BE2C (cell line): ENCODE results near the gene ANO2.

Source experiments
- DNase-seq: peaks from one replicate; pipeline ENCODE4 v3.0.0-alpha.2; 2020
- H3K27me3 ChIP-seq: fragments of 250-450 bp; sonication (Bioruptor Pico); 2 replicates; pipeline ENCODE4 v1.5.1; 2020; ENCODE audit warnings: mild to moderate bottlenecking
- H3K36me3 ChIP-seq: fragments of 250-450 bp; sonication (Bioruptor Pico); 2 replicates; pipeline ENCODE4 v1.5.1; 2020; ENCODE audit warnings: mild to moderate bottlenecking
- H3K4me1 ChIP-seq: fragments of 250-450 bp; sonication (Bioruptor Pico); 2 replicates; pipeline ENCODE4 v1.5.1; 2020
- H3K4me3 ChIP-seq: 2 replicates; pipeline ENCODE4 v1.5.1; 2011; ENCODE audit warnings: low read depth, low read length
- H3K9me3 ChIP-seq: fragments of 250-450 bp; sonication (Bioruptor Pico); 2 replicates; pipeline ENCODE4 v1.5.1; 2020
- TF ChIP-seq, protein P1 (sequence below): IDR thresholded peaks from 2 replicates; pipeline ENCODE4 v1.5.1; 2012; ENCODE audit warnings: mild to moderate bottlenecking, low read depth, low read length

Gene ANO2

DNA sequence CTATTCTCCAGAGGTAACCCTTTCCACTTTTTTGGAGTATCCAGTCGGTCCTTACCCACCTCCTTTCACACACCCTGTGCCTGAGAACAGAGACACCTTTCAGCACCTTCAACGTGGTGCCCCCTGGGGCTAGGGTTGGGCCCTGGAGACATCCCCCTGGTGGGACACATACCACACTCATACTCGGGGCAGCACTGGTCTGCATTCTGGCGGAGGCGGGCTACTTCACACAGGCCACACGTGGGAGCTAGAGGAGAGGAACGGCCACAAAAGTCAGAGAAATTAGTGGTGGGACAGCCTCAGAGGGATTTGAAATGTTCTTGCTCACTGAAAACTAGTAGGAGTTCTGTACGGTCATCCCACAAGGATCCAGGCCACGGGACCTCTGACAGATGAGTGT, 39.8 kb upstream of the ANO2 start:
- DNase-seq: no peak
- H3K4me1 ChIP-seq: no peaks in the 10 kb centered on the region
- no peak overlapping the region for H3K4me3 ChIP-seq
- no peaks in the 10 kb centered on the region for H3K36me3 ChIP-seq
- H3K9me3 ChIP-seq: no peaks in the 10 kb centered on the region
- TF ChIP-seq, protein P1, sequence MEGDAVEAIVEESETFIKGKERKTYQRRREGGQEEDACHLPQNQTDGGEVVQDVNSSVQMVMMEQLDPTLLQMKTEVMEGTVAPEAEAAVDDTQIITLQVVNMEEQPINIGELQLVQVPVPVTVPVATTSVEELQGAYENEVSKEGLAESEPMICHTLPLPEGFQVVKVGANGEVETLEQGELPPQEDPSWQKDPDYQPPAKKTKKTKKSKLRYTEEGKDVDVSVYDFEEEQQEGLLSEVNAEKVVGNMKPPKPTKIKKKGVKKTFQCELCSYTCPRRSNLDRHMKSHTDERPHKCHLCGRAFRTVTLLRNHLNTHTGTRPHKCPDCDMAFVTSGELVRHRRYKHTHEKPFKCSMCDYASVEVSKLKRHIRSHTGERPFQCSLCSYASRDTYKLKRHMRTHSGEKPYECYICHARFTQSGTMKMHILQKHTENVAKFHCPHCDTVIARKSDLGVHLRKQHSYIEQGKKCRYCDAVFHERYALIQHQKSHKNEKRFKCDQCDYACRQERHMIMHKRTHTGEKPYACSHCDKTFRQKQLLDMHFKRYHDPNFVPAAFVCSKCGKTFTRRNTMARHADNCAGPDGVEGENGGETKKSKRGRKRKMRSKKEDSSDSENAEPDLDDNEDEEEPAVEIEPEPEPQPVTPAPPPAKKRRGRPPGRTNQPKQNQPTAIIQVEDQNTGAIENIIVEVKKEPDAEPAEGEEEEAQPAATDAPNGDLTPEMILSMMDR: no peak
- H3K27me3 ChIP-seq: peaks cover 21% of the 10 kb centered on the region

DNA sequence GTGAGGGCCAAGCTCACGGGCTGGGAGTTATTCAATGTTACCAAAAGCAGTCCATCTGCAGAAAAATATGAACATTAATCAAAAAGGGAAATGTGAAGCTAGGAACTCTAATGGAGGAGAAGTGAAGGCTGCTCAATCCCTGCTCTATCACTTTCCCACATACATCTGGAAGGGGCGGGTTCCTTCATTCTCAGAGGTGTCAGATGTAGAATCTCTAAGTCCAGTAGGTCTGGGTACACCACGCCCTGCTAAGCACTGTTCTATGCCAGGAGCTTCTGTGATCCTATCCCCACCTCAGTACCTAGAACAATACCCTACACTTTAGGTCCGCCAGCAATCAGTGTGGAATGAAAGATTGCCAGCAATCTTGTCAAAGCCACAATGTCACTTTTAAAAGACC, 37.0 kb upstream of the ANO2 start:
- DNase-seq: no peak

DNA sequence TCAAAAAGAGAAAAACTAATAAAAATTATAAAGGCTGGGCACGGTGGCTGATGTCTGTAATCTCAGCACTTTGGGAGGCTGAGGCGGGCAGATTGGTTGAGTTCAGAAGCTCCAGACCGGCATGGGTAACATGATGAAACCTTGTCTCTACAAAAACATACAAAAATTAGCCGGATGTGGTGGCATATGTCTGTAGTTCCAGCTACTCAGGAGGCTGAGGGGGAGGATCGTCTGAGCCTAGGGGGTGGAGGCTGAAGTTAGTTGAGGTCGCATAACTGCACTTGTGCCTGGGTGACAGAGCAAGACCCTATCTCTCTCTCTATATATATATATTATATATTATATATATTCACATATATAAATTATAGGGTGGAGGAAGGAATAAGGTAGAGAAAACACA, 32.5 kb upstream of the ANO2 start:
- DNase-seq: no peak
- Histone ChIP-seq H3K9me3 (no peaks in the 10 kb centered on the region), H3K36me3 (no peaks in the 10 kb centered on the region), H3K4me3 (no peak overlapping the region), H3K4me1 (no peaks in the 10 kb centered on the region), H3K27me3 (peaks cover 56% of the 10 kb centered on the region)
- TF ChIP-seq, protein P1: no peak

More for the DNA sequence above, 37.0 kb upstream of the ANO2 start:
- Histone ChIP-seq H3K9me3 (no peaks in the 10 kb centered on the region), H3K4me1 (no peaks in the 10 kb centered on the region), H3K36me3 (no peaks in the 10 kb centered on the region), H3K4me3 (no peak overlapping the region), H3K27me3 (peaks cover 31% of the 10 kb centered on the region)
- TF ChIP-seq, protein P1: no peak

DNA sequence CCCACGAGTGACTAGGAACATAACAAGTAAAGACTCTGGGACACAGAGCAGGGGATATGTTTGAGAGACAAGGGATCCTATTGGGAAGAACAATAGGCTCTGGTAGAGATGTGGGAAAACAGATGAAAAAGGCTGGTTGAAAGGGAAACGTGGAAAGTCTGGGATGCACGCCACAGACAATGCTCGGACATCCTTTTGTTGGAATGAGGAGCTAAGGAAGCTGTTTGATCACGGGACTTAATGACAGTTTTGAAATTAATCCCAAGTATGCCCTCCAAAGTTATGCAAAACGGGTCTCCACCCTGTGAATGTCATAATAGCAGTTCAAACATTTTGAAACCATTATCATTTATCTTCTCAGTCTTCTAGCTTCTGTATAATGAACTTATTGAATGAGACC, 31.7 kb upstream of the ANO2 start:
- TF ChIP-seq, protein P1: no peak
- Histone ChIP-seq H3K4me1 (no peaks in the 10 kb centered on the region), H3K27me3 (peaks cover 64% of the 10 kb centered on the region), H3K36me3 (no peaks in the 10 kb centered on the region), H3K9me3 (no peaks in the 10 kb centered on the region), H3K4me3 (no peak overlapping the region)
- no peak for DNase-seq

DNA sequence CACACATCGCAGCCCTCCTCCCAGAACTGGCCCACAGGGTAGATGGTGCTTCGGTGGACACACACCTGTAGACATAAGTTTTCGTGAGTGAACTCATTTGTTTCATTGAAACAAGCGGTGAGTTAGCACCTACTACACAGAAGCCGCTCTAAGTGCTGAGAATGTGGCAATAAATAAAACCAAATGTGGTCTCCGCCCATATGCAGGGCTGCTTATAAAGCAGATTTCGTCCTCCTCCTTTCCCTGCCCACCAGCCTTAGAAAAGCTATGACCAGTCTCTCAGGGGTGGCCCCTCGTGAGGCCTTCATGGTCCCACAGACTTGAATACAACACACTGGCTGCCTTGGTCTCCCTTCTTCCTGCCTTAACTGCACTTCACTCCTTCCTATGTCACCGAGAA, 31.1 kb upstream of the ANO2 start:
- no peaks in the 10 kb centered on the region for H3K4me1 ChIP-seq
- H3K9me3 ChIP-seq: no peaks in the 10 kb centered on the region
- DNase-seq: no peak
- TF ChIP-seq, protein P1: no peak
- H3K4me3 ChIP-seq: no peak overlapping the region
- no peaks in the 10 kb centered on the region for H3K36me3 ChIP-seq
- H3K27me3 ChIP-seq: peaks cover 70% of the 10 kb centered on the region

DNA sequence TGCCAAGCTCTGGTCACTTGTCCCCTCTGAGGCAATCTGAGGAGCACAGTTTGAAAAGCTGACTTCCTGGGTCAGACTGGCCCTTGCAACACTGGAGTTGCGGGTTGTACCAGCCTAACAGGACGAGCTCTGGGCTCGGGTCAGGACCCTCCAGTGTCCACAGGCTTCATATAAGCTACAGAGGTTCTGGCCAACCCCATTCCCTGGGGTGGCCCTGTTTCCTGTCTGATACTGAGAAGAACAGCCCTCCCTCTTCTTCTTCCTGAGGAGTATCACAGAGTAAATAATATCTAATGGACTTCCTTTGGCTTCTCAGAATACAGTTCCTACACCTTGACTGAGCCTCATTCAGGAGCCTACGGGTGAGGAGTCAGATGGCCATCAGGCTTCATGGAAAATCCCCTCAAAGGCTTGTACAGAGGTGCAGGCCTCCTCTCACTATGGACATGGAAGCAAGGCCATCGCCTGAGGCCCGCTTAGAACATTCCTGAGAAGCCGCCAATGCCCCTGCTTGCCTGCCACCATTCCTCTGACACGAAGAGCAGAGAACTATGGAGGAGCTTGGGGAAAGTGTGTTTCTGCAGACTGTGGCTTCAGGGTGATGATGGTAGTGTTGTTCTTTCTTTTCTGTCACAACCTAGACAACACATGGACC, 28.5 kb upstream of the ANO2 start:
- Histone ChIP-seq H3K27me3 (peaks cover 81% of the 10 kb centered on the region), H3K4me3 (no peak overlapping the region), H3K9me3 (no peaks in the 10 kb centered on the region), H3K36me3 (no peaks in the 10 kb centered on the region), H3K4me1 (no peaks in the 10 kb centered on the region)
- DNase-seq: no peak
- TF ChIP-seq, protein P1: no peak
